GM12892 (cell line): Measurements from ENCODE around the gene TEFM.
"Not testable (repeated sequence)": the region's sequence is repeated elsewhere in the genome, so short reads cannot be mapped to it uniquely, and the experiment has no call there.

Experiments used
- POLR2AphosphoS5 ChIP-seq: IDR thresholded peaks from 2 replicates; pipeline ENCODE4 v1.6.1; 2011; ENCODE audit warnings: low read depth, low read length, control low read depth
- TAF1 ChIP-seq: IDR thresholded peaks from 2 replicates; pipeline ENCODE4 v1.6.1; 2011; ENCODE audit warnings: low read depth, mild to moderate bottlenecking, control low read depth, low read length, borderline replicate concordance

DNA sequence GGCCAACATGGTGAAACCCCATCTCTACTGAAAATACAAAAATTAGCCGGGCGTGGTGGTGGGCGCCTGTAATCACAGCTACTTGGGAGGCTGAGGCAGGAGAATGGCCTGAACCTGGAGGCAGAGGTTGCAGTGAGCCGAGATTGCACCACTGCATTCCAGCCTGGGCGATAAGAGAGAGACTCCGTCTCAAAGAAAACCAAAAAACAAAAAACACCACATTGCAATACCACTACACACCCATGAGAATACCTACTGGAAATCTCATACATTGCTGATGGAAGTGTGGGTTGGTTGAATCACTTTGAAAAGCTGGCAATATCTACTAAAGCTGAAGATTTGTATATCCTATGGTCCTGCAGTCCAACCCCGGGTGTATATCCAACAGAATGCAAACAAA is 4.1 kb upstream of the TEFM start:
- not testable (repeated sequence) for TF ChIP-seq POLR2AphosphoS5, TAF1
